ENCODE measurements around the gene MYOCOS.
"Not testable (repeated sequence)": the region's sequence is repeated elsewhere in the genome, so short reads cannot be mapped to it uniquely, and the experiment has no call there.

MYOCOS gene, protein sequence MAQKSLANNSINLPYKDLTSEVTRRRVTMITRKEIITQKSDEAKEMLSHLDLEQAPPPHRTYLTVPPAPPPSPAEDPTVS

GRCh38 chr1:171622152-171622462 lies at the start of gene MYOCOS:
MYOCOS (plus strand) TSS chr1:171622243; CDS start chr1:171623884, 1,641 bp downstream.
- DNase-seq, result no peak

GRCh38 chr1:171576144-171576543 lies 45.9 kb upstream of the MYOCOS start:
- DNase-seq, result no peak

- no peak for DNase-seq
These were observed 40.8 kb upstream of the MYOCOS start for GRCh38 chr1:171581226-171581625.

- no peak for DNase-seq
These were observed 40.3 kb upstream of the MYOCOS start for GRCh38 chr1:171581766-171582165.

- no peak for DNase-seq
These were observed 39.5 kb upstream of the MYOCOS start for GRCh38 chr1:171582589-171582988.

GRCh38 chr1:171583591-171584201 lies 38.3 kb upstream of the MYOCOS start:
- no peak for DNase-seq

DNA sequence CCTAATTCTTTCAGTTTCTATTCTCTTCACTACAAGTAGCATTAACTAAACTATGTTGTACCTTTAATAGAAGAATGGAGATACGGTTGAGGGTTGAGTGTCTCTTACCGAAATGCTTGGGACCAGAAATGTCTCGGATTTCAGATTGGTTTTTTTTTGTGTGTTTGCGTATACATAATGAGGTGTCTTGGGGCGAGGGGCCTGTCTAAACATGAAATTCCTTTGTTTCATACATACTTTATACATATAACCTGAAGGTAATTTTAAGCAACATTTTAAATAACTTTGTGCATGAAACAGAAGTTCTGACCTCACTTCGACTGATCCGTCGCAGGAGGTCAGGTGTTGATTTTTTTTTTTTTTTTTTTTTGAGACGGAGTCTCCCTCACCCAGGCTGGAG lies 36.3 kb upstream of the MYOCOS start:
- no peak for DNase-seq

- DNase-seq, result no peak
These were observed 33.8 kb upstream of the MYOCOS start for GRCh38 chr1:171588230-171588629.

- no peak for DNase-seq
These were observed 32.0 kb upstream of the MYOCOS start for GRCh38 chr1:171590022-171590421.

- no peak for DNase-seq
These were observed 26.7 kb upstream of the MYOCOS start for GRCh38 chr1:171595324-171595723.

DNA sequence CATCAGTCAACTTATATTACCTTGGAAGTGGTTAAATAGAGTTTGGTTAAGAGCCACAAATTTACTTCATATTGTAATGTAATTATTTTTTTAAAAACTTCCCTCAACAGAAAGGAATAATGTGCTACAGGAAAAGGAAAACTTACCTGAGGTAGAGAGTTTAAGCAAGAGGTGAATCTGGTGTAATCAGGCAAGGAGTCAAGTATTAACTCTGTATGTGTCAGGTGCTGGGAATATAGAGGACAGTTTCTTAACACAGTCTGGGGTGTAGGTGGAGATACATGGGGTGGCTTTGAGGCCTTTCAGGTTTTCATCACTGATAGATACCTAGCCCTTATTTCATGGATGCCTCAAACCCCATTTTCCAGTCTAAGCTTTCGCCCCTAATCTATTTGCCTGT lies 25.9 kb upstream of the MYOCOS start:
- no peak for DNase-seq

DNA sequence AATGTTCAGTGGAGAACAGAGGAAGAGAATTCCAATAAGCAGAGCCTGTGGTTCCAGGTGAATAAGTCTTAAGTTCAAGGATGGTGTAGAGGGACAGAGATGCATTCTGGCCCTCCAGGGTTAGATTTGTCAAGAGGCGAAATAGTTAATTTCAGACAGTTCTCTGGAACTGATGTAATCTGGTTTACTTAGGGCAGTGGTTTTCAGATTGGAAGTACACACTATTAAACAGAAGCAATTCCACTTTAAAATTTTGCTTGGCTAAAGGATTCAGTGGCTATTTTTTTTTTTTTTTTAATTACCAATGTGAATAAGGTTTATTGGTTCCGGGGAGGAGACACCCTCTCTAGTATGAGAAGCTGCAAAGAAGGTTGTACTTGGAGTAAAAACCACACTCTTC lies 25.3 kb upstream of the MYOCOS start:
- DNase-seq, result no peak

GRCh38 chr1:171597203-171597602 lies 24.8 kb upstream of the MYOCOS start:
- DNase-seq, result no peak

GRCh38 chr1:171600310-171600709 lies 21.7 kb upstream of the MYOCOS start:
- DNase-seq, result not testable (repeated sequence)

DNA sequence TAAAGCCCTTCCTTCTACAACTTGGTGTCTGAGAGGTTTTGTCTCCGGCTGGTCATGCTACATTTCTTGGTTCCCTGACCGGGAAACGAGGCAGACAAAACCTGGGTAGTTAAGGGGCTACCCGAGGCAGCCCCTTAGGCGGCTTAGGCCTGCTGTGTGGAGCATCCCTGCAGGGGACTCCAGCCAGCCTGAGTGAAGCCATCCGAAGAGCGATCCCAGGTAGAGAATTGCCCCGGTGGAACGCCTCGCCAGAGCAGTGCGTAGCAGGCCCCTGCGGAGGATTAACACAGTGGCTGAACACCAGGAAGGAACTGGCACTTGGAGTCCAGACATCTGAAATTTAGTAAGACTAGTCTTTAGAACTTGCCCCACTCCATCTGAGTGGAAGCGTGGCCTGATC lies 21.2 kb upstream of the MYOCOS start:
- DNase-seq, result no peak

DNA sequence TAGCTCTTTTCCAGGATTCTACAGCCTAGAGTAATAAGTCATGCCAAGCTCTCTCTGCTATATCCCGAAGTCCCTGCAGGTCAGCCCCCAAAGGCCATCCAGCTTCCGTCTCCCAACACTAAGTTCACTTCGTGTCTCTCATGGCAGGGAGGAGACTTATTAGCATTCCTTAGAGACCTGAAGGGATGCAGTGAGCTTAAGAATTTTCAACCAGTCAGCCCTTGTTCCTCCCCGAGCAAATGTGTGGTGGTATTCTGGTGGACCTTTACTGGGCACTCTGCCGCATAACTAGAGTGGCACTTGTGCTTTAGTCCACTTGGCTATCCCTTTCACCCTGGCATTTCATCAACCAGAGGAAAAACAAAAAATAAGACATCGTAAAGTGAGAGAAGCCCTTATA lies 19.0 kb upstream of the MYOCOS start:
- DNase-seq, result not testable (repeated sequence)

DNA sequence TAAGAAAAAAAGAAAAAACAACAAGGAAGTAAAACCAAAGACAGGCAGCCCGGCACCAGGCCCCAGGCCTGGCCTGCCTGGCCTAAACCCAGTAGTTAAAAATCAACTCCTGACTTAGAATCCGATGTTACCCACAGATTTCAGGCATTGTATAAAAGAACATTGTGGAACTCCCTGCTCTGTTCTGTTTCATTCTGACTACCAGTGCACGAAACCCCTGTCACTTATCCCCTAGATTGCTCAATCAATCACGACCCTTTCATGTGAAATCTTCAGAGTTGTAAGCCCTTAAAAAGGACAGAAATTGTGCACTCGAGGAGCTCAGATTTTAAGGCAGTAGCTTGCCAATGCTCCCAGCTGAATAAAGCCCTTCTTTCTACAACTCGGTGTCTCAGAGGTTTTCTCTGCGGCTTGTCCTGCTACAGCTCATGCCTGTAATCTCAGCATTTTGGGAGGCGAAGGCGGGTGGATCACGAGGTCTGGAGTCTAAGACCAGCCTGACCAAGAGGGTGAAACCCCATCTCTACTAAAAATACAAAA lies 15.6 kb upstream of the MYOCOS start:
- no peak for DNase-seq

DNA sequence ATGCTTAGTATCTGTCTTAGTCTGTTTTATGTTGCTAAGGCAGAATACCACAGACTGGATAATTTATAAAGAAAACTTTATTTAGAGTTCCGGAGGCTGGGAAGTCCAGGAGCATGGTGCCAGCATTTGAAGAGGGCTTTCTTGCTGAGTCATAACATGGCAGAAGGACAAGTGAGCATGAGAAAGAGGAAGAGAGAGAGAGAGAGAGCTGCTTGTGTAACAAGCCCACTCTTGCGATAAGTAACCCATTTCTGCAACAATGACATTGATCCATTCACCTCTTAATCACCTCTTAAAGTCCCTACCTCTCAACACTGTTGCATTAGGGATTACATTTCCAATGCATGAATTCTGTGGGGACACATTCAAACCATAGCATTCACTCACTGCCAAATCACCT lies 11.7 kb upstream of the MYOCOS start:
- DNase-seq, result no peak

- no peak for DNase-seq
These were observed 10.7 kb upstream of the MYOCOS start for GRCh38 chr1:171611306-171611705.

DNA sequence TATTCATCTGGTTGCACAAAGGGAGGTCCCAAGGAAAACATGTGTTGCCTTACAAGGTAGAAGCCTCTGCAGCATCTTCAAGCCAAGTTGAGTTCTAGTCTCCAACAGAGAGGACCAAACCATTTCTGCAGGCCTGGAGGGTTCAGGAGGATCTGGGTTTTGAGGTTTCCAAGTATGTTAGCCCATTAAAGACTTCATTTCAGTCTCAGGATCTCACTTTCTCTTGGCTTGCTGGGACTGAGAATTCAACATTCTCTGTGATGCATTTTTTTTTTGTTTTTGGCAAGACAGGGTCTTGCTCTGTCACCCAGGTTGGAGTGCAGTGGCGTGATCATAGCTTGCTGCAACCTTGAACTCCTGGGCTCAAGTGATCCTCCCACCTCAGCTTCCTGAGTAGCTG lies 8.8 kb upstream of the MYOCOS start:
- DNase-seq, result no peak

DNA sequence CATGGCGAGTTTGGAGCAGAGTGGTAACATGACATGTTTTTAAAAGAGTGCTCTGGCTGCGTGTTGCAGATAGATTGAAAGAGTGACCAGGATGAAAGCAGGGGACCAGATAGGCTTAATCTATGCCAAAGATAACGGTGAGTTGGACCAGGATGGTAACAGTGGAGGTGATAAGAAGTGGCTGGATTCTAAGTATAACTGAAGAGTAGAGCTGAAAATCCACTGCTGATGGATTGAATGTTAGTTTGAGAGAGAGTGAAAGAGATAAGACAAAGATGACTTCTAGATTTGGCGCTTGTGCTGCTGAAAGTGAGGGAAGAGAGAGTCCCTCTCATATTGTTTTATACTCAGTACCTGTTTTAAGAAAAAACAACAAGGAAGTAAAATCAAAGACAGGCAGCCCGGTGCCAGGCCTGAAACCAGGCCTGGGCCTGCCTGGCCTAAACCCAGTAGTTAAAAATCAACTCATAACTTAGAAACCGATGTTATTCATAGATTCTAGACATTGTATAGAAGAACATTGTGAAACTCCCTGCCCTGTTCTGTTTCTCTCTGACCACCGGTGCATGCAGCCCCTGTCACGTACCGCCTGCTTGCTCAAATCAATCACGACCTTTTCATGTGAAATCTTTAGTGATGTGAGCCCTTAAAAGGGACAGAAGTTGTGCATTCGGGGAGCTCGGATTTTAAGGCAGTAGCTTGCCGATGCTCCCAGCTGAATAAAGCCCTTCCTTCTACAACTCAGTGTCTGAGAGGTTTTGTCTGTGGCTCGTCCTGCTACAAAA lies 6.7 kb upstream of the MYOCOS start:
- DNase-seq, result not testable (repeated sequence)

DNA sequence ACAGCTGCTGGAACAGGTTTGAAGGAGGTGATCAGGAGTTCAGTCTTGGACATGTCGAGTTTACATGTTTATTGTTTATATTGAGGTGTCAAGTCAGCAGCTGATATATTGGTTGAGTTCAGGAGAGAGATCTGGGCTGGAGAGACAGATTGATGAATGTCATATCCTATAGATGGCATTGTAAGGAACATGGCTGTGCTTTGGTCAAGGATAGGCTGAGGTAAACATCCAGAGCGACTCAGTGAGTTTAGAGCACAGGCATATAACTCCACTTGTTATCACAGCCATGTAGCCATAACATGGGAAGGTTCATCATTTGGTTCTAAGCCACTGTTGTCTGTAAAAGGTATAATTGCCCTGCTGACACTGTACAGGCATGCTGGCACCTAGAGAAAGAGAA lies 5.5 kb upstream of the MYOCOS start:
- no peak for DNase-seq

GRCh38 chr1:171623651-171624331 lies 1.7 kb downstream of the MYOCOS start:
- DNase-seq, result no peak

- no peak for DNase-seq
These were observed 3.2 kb downstream of the MYOCOS start for GRCh38 chr1:171625225-171625624.

Measured in CD4-positive, alpha-beta T cell treated with Interferon alpha-2 for 1 hour (primary cell).